HG03558 (cell line): ENCODE results near the gene RPE65.
A peak's percentile ranks its signal among the peaks of the same experiment; 100 is the strongest.
"Not testable (repeated sequence)": the region's sequence is repeated elsewhere in the genome, so short reads cannot be mapped to it uniquely, and the experiment has no call there.

Source experiments
- ATAC-seq: cut with Tn5 transposase; IDR thresholded peaks from one replicate; pipeline ENCODE4 v1.9.1; 2021; ENCODE audit warnings: moderate number of reproducible peaks; ENCODE audit not compliant: unreplicated experiment; ENCODE audit errors: extremely low read depth

The RPE65 gene

DNA sequence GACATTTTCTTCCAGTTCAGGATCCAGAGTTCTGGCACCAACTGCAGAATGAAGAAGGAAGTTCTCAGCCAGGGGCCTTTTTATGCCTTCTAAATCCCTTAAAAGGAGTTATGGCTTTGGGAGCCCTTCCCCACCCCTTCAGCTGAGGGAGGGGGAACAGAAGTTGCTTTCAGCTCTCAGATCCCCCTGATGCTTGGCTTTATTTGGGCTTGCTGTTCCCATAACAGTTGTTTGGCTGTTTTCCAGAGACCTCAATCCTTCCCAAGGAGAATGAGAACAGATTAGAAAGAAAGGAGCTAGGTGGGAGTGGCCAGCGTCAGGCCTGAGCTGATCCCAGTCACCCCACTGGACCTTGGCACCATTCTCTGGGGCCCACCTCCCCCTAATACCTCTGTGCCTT lies at the start of gene RPE65:
RPE65 (minus strand) TSS at position 54 of the 400 bp plus-strand sequence; CDS start at position 5, 49 bp downstream.
- ATAC-seq, result no peak

GRCh38 chr1:68497358-68497698 lies 47.6 kb upstream of the RPE65 start:
- ATAC-seq, result no peak

- peak; percentile 93 for ATAC-seq
Measured at GRCh38 chr1:68496680-68497357, 47.1 kb upstream of the RPE65 start, which contains the start of gene DEPDC1. Gene DEPDC1, minus strand, starts transcription at chr1:68497082. Its CDS starts 83 bp downstream, at chr1:68496999.

GRCh38 chr1:68495968-68496679 lies 46.4 kb upstream of the RPE65 start:
- no peak for ATAC-seq

GRCh38 chr1:68495532-68495931 lies 45.8 kb upstream of the RPE65 start:
- no peak for ATAC-seq

DNA sequence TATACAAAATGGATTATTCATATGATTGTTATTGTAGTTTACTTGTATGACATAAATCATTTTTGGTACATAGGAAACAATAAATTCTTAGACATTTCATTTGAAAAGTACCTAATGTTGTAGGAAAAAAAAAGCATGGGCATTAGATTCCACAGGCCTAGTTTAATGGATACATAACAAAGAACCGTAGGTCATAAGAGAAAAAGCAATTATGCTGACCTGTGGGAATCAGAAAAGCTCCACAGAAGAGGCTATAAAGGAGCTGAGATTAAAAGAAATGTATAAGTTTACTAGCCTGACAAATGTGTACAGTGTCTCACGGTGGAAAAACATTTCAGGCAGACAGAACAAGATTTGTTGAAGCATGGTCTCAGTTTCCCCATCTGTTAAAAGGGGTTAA lies 43.4 kb upstream of the RPE65 start:
- ATAC-seq, result no peak

DNA sequence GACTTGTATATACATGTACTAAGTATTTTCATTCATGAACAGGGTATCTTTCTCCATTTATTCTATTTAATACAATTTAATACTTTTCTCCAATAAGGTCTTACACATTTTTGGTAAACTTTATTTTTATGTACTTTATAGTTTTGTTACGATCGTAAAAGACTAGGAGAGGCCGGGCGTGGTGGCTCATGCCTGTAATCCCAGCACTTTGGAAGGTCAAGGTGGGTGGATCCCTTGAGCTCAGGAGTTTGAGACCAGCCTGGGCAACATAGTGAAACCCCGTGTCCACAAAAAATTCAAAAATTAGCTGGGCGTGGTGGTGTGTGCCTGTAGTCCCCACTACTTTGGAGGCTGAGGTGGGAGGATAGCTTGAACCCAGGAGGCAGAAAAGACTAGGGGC lies 42.5 kb upstream of the RPE65 start:
- not testable (repeated sequence) for ATAC-seq

GRCh38 chr1:68490046-68490651 lies 40.4 kb upstream of the RPE65 start:
- ATAC-seq, result no peak

GRCh38 chr1:68485431-68486022 lies 35.8 kb upstream of the RPE65 start:
- no peak for ATAC-seq

GRCh38 chr1:68484618-68485017 lies 34.9 kb upstream of the RPE65 start:
- no peak for ATAC-seq

GRCh38 chr1:68481041-68481440 lies 31.3 kb upstream of the RPE65 start:
- ATAC-seq, result no peak

DNA sequence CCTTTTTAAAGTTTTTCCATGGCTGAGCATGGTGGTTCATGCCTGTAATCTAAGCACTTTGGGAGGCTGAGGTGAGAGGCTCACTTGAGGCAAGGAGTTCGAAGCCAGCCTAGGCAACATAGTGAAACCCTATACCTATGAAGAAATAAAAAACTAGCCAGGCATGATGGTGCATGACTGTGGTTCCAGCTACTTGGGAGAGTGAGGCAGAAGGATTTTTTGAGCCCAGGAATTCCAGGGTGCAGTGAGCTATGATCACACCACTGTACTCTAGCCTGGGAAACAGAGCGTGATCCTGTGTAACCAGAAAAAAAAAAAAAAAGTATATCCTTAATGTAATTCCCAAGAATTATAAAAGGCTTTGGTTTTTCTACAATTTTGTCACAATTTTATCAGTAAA lies 29.7 kb upstream of the RPE65 start:
- no peak for ATAC-seq

GRCh38 chr1:68478662-68479061 lies 28.9 kb upstream of the RPE65 start:
- ATAC-seq, result no peak

GRCh38 chr1:68476626-68477025 lies 26.9 kb upstream of the RPE65 start:
- not testable (repeated sequence) for ATAC-seq

DNA sequence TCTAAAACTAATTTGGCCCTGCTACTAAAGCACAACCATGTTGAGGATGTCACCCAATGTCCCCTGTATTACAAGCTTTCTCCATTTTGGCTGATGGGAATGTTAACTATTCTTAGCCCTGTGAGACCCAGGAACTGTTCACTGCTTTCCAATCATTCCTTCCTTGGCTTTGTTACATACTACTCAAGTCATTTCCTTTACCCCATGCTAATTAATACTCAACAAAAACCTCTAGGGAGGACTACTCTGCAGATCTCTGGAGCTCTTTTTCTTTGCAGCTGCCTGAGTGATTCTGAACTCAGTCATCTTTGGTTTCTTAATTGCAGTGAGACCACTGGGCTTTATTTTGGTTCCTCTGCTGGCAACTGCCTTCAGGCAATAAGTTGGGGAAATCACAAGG lies 23.3 kb upstream of the RPE65 start:
- ATAC-seq, result no peak

- no peak for ATAC-seq
Measured at GRCh38 chr1:68470388-68470970, 20.7 kb upstream of the RPE65 start.

GRCh38 chr1:68464891-68465290 lies 15.1 kb upstream of the RPE65 start:
- no peak for ATAC-seq

DNA sequence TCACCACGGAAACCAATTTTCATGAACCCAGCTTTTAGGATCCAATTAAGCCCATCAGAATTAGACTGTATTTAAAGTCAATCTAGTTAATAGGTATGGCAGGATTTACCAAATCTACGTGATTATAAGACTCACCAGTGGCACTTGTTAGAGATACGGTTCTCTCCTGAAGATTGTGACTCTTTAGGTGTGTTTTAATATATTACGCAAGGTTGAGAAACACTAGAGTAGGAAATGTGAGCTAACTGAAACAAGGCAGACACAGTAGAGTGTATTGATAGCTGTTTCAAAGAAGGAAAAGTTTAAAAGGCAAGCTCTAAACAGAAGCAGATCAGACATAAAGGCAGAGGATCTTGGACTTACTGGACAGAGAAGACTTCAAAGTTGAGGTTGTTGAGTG lies 11.2 kb upstream of the RPE65 start:
- ATAC-seq, result no peak

DNA sequence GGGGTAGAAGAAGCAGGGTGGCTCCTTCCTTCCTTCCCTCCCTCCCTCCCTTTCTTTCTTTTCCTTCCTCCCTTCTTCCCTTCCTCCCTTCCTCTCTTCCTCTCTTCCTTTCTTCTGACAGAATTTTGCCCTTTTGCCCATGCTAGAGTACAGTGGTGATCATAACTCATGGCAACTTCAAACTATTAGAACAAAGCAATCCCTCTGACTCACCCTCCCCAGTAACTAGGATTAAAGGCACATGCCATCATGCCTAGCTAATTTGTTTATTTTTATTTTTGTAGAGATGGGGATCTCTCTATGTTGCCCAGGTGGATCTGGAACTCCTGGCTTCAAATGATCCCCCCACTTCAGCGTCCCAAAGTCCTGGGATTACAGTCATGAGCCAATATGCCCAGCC lies 10.0 kb upstream of the RPE65 start:
- ATAC-seq, result no peak

DNA sequence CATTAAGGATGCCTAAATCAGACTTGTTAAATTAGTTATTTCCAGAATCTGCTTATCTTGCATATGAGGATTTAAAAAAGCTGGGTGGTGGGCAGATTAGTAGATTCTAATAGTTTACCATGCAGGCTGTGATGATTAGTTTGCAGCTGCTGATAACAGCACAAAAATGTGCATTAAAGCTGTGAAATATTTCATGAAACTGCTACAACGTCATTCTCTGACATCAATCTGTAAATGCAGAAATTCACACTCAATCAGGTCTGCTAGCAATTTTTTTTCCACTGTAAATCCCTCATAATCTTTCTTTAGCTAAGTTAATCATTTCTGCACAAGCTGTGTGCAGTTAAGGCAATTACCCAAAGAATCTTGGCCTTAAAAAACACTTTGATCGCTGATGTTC lies 9.3 kb upstream of the RPE65 start:
- no peak for ATAC-seq

DNA sequence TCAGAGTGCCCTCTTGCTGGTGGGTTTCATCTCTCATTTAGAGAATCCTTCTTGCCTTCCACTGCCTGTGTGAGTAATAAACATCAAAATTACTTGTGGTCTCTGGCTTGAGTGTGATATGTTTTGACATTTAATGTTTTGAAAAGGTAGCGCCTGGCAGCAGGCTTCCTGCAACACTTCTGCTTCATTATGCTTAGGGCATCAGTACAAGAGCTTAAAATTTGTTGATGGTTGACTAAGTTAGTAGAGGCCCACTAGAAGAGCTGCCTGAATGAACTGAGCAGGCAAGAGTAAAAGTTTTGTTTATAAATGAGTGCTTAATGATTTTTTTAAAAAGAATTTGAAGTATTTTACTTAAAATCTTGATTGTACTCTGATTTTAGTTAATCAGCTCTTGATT lies 6.4 kb upstream of the RPE65 start:
- no peak for ATAC-seq
